Keratinocyte (primary cell): ENCODE data around the gene HDAC9. TPM values are rescaled to one million over a fixed set of nuclear protein-coding genes. Genes with fewer than 3 reads are reported as not detected.

Experiments
- DNase-seq: peaks from one replicate; pipeline ENCODE4 v3.0.0-alpha.2; 2011; ENCODE audit warnings: low read depth, missing footprints, low spot score
- FAIRE-seq: peaks from 2 replicates; lab custom pipeline; 2011; peaks lifted over from hg19 to GRCh38; lab: Jason Lieb, UNC
- H2AFZ ChIP-seq: 2 replicates; pipeline ENCODE4 v1.6.0; 2012; ENCODE audit warnings: low read length, control low read depth, inconsistent platforms; ENCODE audit not compliant: control insufficient read depth
- H3K27ac ChIP-seq: 2 replicates; pipeline ENCODE4 v1.5.1; 2011; ENCODE audit warnings: low read length; ENCODE audit not compliant: control insufficient read depth, insufficient read depth
- H3K27me3 ChIP-seq: 3 replicates; pipeline ENCODE4 v1.6.0; 2011; ENCODE audit warnings: low read length; ENCODE audit not compliant: control insufficient read depth, insufficient read depth; ENCODE audit errors: extremely low read depth
- H3K36me3 ChIP-seq, 2 experiments: 2 replicates in 1 of 2; 3 replicates in 1 of 2; pipeline ENCODE4 v1.5.1; 2011; ENCODE audit warnings: low read length in 2 of 2, mild to moderate bottlenecking in 1 of 2; ENCODE audit not compliant: control insufficient read depth in 2 of 2, insufficient read depth in 2 of 2; ENCODE audit errors: extremely low read depth in 1 of 2
- H3K4me1 ChIP-seq: 3 replicates; pipeline ENCODE4 v1.5.1; 2011; ENCODE audit warnings: low read length; ENCODE audit not compliant: control insufficient read depth, insufficient read depth; ENCODE audit errors: extremely low read depth
- H3K4me2 ChIP-seq: 3 replicates; pipeline ENCODE4 v1.6.0; 2011; ENCODE audit warnings: low read depth, low read length; ENCODE audit not compliant: control insufficient read depth, insufficient read depth; ENCODE audit errors: extremely low read depth
- H3K4me3 ChIP-seq, 3 experiments: fragments of 200-600 bp in 1 of 3; sonication (generic) in 1 of 3; 2 replicates in 2 of 3; 3 replicates in 1 of 3; pipeline ENCODE4 v1.5.1; 2011 to 2016; ENCODE audit warnings: low read length in 3 of 3, mild to moderate bottlenecking in 3 of 3, control low read depth in 2 of 3, inconsistent platforms in 1 of 3, low read depth in 1 of 3, mixed read lengths in 1 of 3, mixed run types in 1 of 3, moderate library complexity in 1 of 3; ENCODE audit not compliant: control insufficient read depth in 2 of 3, insufficient read depth in 2 of 3; ENCODE audit errors: extremely low read depth in 1 of 3
- H3K79me2 ChIP-seq: 2 replicates; pipeline ENCODE4 v1.6.0; 2012; ENCODE audit warnings: low read length; ENCODE audit not compliant: control insufficient read depth, insufficient read depth
- H3K9ac ChIP-seq: 3 replicates; pipeline ENCODE4 v1.6.0; 2011; ENCODE audit warnings: low read length; ENCODE audit not compliant: control insufficient read depth, insufficient read depth; ENCODE audit errors: extremely low read depth
- H3K9me1 ChIP-seq: 3 replicates; pipeline ENCODE4 v1.6.0; 2011; ENCODE audit warnings: low read length; ENCODE audit not compliant: control insufficient read depth, insufficient read depth; ENCODE audit errors: extremely low read depth
- H3K9me3 ChIP-seq: 2 replicates; pipeline ENCODE4 v1.5.1; 2012; ENCODE audit warnings: low read depth, low read length; ENCODE audit not compliant: control insufficient read depth
- H4K20me1 ChIP-seq: 3 replicates; pipeline ENCODE4 v1.6.0; 2011; ENCODE audit warnings: low read length; ENCODE audit not compliant: control insufficient read depth, insufficient read depth; ENCODE audit errors: extremely low read depth
- CTCF ChIP-seq, 3 experiments: IDR thresholded peaks in 1 of 3; conservative IDR thresholded peaks in 1 of 3; optimal IDR thresholded peaks in 1 of 3; 2 replicates in 2 of 3; 3 replicates in 1 of 3; pipeline versions ENCODE3 to v1.5.1; 2011; ENCODE audit warnings: low read length in 3 of 3, mild to moderate bottlenecking in 3 of 3, moderate library complexity in 2 of 3, control low read depth in 1 of 3, inconsistent platforms in 1 of 3; ENCODE audit not compliant: insufficient read depth in 2 of 3; ENCODE audit errors: extremely low read depth in 1 of 3
- EZH2 ChIP-seq: IDR thresholded peaks from one replicate; pipeline ENCODE4 v1.6.1; 2012; ENCODE audit warnings: inconsistent platforms, mild to moderate bottlenecking, low read length, moderate library complexity
- dilution Hi-C: fragments of 300-500 bp; cut with MboI; formaldehyde crosslinking; loops from one replicate; pipeline ENCODE4 v1.7.0; 2020; ENCODE audit warnings: low sequenced_read_pairs; ENCODE audit not compliant: extremely low pct_ligation_motif_present
- polyA plus RNA-seq, 5 experiments: library from polyadenylated mRNA; depleted of rRNA in 3 of 5; stranded (reverse) in 3 of 5; stranded (forward) in 1 of 5; unstranded in 1 of 5; fragments of >200 nt; gene quantifications; 1 replicate in 1 of 5; 2 replicates in 3 of 5; 3 replicates in 1 of 5; pipeline versions ENCODE4 v1.2.1 to v1.2.3, GENCODE V29; 2011 to 2012; ENCODE audit warnings: missing spikeins in 2 of 5, low read depth in 1 of 5, low replicate concordance in 1 of 5

The HDAC9 gene
- polyA plus RNA-seq, 1 donor (not counting 4 experiments of a cell fraction or from before 2014, with no cell fraction given), result 24.6 TPM

- Histone ChIP-seq H3K27ac (no peak overlapping the region), H4K20me1 (no peaks in the 10 kb centered on the region), H3K27me3 (no peaks in the 10 kb centered on the region), H3K4me2 (no peak overlapping the region), H3K4me3 (no peak overlapping the region), H3K4me1 (peaks cover 6% of the 10 kb centered on the region), H2AFZ (no peak overlapping the region), H3K9me1 (no peaks in the 10 kb centered on the region), H3K9ac (no peak overlapping the region), H3K79me2 (no peaks in the 10 kb centered on the region), H3K9me3 (no peaks in the 10 kb centered on the region), H3K36me3 (no peaks in the 10 kb centered on the region)
- DNase-seq (no peak), FAIRE-seq (no peak)
- dilution Hi-C loops, result no loop called here
- TF ChIP-seq EZH2, result no peak
- TF ChIP-seq CTCF (optimal IDR thresholded peaks at IDR 0.05 in 1 of 3, IDR thresholded peaks at IDR 0.05 in 1 of 3, conservative IDR thresholded peaks at IDR 0.05 in 1 of 3; ENCODE audit: extremely low read depth in 1 of 3, insufficient read depth in 2 of 3, low read length in 3 of 3), result no peak
These were observed 58.1 kb downstream of the HDAC9 start for GRCh38 chr7:18553605-18554003.

- Histone ChIP-seq H2AFZ (no peak overlapping the region), H3K27ac (no peak overlapping the region), H3K4me2 (no peak overlapping the region), H3K4me1 (peaks cover 12% of the 10 kb centered on the region), H3K4me3 (no peak overlapping the region), H3K9me3 (no peaks in the 10 kb centered on the region), H3K27me3 (no peaks in the 10 kb centered on the region), H3K9me1 (no peaks in the 10 kb centered on the region), H3K36me3 (peaks cover 0 to 1% of the 10 kb centered on the region in 2 experiments), H3K9ac (no peak overlapping the region), H3K79me2 (peaks cover 2% of the 10 kb centered on the region), H4K20me1 (no peaks in the 10 kb centered on the region)
- TF ChIP-seq EZH2 (no peak), CTCF (optimal IDR thresholded peaks at IDR 0.05 in 1 of 3, IDR thresholded peaks at IDR 0.05 in 1 of 3, conservative IDR thresholded peaks at IDR 0.05 in 1 of 3; ENCODE audit: extremely low read depth in 1 of 3, insufficient read depth in 2 of 3, low read length in 3 of 3) (no peak)
- dilution Hi-C loops, result no loop called here
- FAIRE-seq, result no peak
- DNase-seq, result no peak
These were observed 59.6 kb downstream of the HDAC9 start for GRCh38 chr7:18555120-18555519.
